ENCODE results near the gene MATN4.

Gene MATN4

GRCh38 chr20:45305262-45305661 is 2.8 kb downstream of the MATN4 start:
- H4K20me1 ChIP-seq (ENCODE audit: insufficient read depth): no peaks in the 10 kb centered on the region
- H3K4me3 ChIP-seq (IDR thresholded peaks at IDR 0.05; ENCODE audit: insufficient read depth, low read depth, low read length): no peak overlapping the region
- peaks cover 36% of the 10 kb centered on the region for H3K4me1 ChIP-seq (ENCODE audit: low read depth, poor library complexity, severe bottlenecking)
- no peaks in the 10 kb centered on the region for H3K27me3 ChIP-seq (ENCODE audit: insufficient read depth, low read depth)
- no peak for TF ChIP-seq CTCF (conservative IDR thresholded peaks at IDR 0.05; ENCODE audit: low read depth, low read length)
- H2AFZ ChIP-seq (ENCODE audit: low read depth): no peak overlapping the region
- H3K4me2 ChIP-seq: no peak overlapping the region
- H3K36me3 ChIP-seq (ENCODE audit: insufficient read depth): no peaks in the 10 kb centered on the region
- no peaks in the 10 kb centered on the region for H3K79me2 ChIP-seq (ENCODE audit: insufficient read depth, low read depth)
- H3K27ac ChIP-seq: no peak overlapping the region
- no peak overlapping the region for H3K9ac ChIP-seq

- Histone ChIP-seq H3K9ac (no peak overlapping the region), H2AFZ (ENCODE audit: low read depth) (no peak overlapping the region), H4K20me1 (ENCODE audit: insufficient read depth) (no peaks in the 10 kb centered on the region), H3K27me3 (ENCODE audit: insufficient read depth, low read depth) (no peaks in the 10 kb centered on the region), H3K4me1 (ENCODE audit: low read depth, poor library complexity, severe bottlenecking) (peaks cover 36% of the 10 kb centered on the region), H3K4me3 (IDR thresholded peaks at IDR 0.05; ENCODE audit: insufficient read depth, low read depth, low read length) (no peak overlapping the region), H3K36me3 (ENCODE audit: insufficient read depth) (no peaks in the 10 kb centered on the region), H3K79me2 (ENCODE audit: insufficient read depth, low read depth) (no peaks in the 10 kb centered on the region), H3K4me2 (no peak overlapping the region), H3K27ac (no peak overlapping the region)
- TF ChIP-seq CTCF (conservative IDR thresholded peaks at IDR 0.05; ENCODE audit: low read depth, low read length): no peak
Measured at GRCh38 chr20:45304464-45304999, 3.6 kb downstream of the MATN4 start.

GRCh38 chr20:45303586-45304463 is 4.3 kb downstream of the MATN4 start:
- no peak overlapping the region for H3K27ac ChIP-seq
- TF ChIP-seq CTCF (conservative IDR thresholded peaks at IDR 0.05; ENCODE audit: low read depth, low read length): no peak

GRCh38 chr20:45301824-45302271 is 6.3 kb downstream of the MATN4 start:
- Histone ChIP-seq H3K27ac (peak overlapping the region; percentile 79), H4K20me1 (ENCODE audit: insufficient read depth) (no peaks in the 10 kb centered on the region), H3K4me2 (peak overlapping the region; percentile 55), H3K4me1 (ENCODE audit: low read depth, poor library complexity, severe bottlenecking) (peaks cover 36% of the 10 kb centered on the region), H3K4me3 (IDR thresholded peaks at IDR 0.05; ENCODE audit: insufficient read depth, low read depth, low read length) (no peak overlapping the region), H3K9ac (peak overlapping the region; percentile 24; the same call in 1 of the 2 replicates), H3K27me3 (ENCODE audit: insufficient read depth, low read depth) (no peaks in the 10 kb centered on the region), H3K79me2 (ENCODE audit: insufficient read depth, low read depth) (no peaks in the 10 kb centered on the region), H3K36me3 (ENCODE audit: insufficient read depth) (no peaks in the 10 kb centered on the region), H2AFZ (ENCODE audit: low read depth) (peak overlapping the region; percentile 35)
- TF ChIP-seq CTCF (conservative IDR thresholded peaks at IDR 0.05; ENCODE audit: low read depth, low read length): no peak

More at GRCh38 chr20:45303586-45304463, 4.3 kb downstream of the MATN4 start:
- peaks cover 36% of the 10 kb centered on the region for H3K4me1 ChIP-seq (ENCODE audit: low read depth, poor library complexity, severe bottlenecking)
- H4K20me1 ChIP-seq (ENCODE audit: insufficient read depth): no peaks in the 10 kb centered on the region
- no peak overlapping the region for H3K4me2 ChIP-seq
- no peak overlapping the region for H2AFZ ChIP-seq (ENCODE audit: low read depth)
- H3K9ac ChIP-seq: no peak overlapping the region
- H3K36me3 ChIP-seq (ENCODE audit: insufficient read depth): no peaks in the 10 kb centered on the region
- H3K4me3 ChIP-seq (IDR thresholded peaks at IDR 0.05; ENCODE audit: insufficient read depth, low read depth, low read length): no peak overlapping the region
- no peaks in the 10 kb centered on the region for H3K27me3 ChIP-seq (ENCODE audit: insufficient read depth, low read depth)
- no peaks in the 10 kb centered on the region for H3K79me2 ChIP-seq (ENCODE audit: insufficient read depth, low read depth)

Data from KMS-11 (cell line).